ENCODE results near the gene EPYC. TPM values are rescaled to one million over a fixed set of nuclear protein-coding genes. Genes with fewer than 3 reads are reported as not detected.

EPYC gene, protein sequence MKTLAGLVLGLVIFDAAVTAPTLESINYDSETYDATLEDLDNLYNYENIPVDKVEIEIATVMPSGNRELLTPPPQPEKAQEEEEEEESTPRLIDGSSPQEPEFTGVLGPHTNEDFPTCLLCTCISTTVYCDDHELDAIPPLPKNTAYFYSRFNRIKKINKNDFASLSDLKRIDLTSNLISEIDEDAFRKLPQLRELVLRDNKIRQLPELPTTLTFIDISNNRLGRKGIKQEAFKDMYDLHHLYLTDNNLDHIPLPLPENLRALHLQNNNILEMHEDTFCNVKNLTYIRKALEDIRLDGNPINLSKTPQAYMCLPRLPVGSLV
- polyA plus RNA-seq: not detected

DNA sequence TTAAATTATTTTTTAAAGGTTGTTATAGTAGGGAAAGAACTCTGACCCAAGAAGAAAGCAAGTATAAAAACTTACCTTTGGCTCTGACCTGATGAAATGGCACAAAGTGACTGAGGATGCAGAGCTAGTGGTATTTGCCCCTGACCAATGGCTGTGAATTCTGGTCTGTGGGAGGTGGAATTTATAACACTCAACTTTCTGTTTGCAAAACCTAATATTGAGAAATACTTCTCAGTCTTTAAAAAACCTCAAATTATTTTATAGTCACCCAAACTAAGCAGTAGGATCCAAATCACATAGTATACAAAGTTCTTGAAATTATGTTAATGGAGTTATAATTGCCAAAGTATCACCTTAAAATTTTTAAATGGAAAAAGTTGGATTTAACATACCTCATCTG is at the start of gene EPYC:
EPYC (minus strand) TSS at position 101 of the 400 bp plus-strand sequence. CDS start 2,407 bp downstream, outside the sequence.
- no peaks in the 10 kb centered on the region for H3K36me3 Mint-ChIP-seq
- H3K4me1 Mint-ChIP-seq: peaks cover 0 to 3% (median 2%) of the 10 kb centered on the region in 3 donors

DNA sequence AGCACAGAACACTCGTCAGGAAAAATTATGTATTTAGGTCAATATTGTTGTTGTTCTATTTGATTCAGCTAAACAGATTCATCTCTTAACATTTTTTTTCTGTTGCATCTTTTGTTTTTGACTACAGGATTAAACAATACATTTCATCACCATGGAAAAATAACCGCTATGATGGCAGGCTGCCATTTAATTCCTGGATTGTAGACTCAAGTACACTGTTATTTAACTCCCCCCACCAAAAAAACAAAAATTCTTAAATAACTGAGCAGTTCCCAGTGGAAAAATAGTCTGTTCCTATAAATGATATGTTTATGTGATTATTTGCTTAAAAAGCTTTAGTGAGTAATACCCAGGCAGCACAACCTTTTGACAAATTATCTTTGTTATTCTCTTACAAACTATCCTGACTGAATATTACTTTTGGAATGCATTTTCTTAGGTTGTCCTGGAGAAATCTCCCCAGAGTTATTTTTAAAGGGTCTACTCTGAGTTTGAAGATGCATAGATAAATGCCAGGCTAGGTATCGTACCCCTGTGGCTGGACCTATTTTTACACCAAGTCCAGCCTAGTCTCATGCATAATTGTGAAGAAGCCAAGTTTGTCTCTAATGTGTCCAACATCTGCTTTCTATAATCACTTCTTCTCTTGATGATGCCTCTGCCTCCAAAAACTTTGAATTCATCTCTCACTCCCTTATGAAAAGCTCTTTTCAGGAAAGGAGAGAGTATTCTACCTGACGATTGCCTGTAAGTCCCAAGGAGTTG is 49.4 kb upstream of the EPYC start:
- Mint-ChIP-seq H3K27ac (no peak overlapping the region), H3K36me3 (no peaks in the 10 kb centered on the region), H3K4me3 (no peak overlapping the region), H3K4me1 (no peaks in the 10 kb centered on the region), H3K9me3 (peaks cover 0 to 2% (median 0%) of the 10 kb centered on the region in 3 donors), H3K27me3 (no peaks in the 10 kb centered on the region)

More for the DNA sequence above, at the start of gene EPYC:
- Mint-ChIP-seq H3K4me3 (no peak within 1 kb of the TSS), H3K27me3 (no peaks in the 10 kb centered on the region), H3K9me3 (no peaks in the 10 kb centered on the region), H3K27ac (peak within 1 kb of the TSS in 1 of 3 donors; percentile 28)

DNA sequence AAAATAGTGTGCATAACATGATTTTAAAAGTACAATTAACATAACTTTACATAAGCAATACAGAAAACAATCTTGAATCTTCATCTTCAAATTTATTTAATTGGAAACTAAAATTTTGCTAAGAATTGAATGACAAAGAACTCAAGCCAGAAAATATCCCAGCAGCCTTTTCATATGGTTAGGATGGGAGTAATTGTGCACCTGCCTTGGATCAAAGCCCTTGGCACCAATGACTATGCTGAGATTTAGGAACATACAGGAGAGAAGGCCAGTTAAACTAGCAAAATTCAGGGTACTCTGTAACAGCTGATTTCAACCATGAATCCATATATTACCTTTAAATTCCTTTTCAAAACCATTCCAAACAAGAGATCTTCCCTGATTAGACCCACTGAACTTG is 47.3 kb upstream of the EPYC start:
- Mint-ChIP-seq H3K4me1 (no peaks in the 10 kb centered on the region), H3K36me3 (no peaks in the 10 kb centered on the region), H3K27me3 (no peaks in the 10 kb centered on the region), H3K9me3 (no peaks in the 10 kb centered on the region), H3K4me3 (no peak overlapping the region), H3K27ac (no peak overlapping the region)

DNA sequence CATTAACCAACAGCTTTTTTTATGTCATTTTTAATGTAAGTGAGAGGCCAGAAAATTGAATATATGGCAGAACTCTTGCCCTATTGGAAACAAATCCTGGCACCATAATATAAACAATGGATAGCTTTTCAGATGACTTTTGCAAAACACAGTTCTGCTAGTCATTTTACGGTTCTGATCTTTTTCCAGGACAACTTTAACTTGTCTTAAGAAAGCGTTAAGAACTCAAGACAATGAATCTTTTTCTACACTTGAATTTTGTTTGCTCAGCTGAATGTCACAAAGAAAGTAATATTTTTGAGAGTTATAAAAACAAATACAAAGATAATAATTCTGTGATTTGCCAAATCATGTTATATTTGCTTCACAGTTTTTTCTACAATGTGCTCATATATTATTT is 39.8 kb upstream of the EPYC start:
- no peak overlapping the region for H3K27ac Mint-ChIP-seq
- H3K27me3 Mint-ChIP-seq: peaks cover 2% of the 10 kb centered on the region
- no peaks in the 10 kb centered on the region for H3K4me1 Mint-ChIP-seq
- H3K4me3 Mint-ChIP-seq: no peak overlapping the region
- H3K9me3 Mint-ChIP-seq: no peaks in the 10 kb centered on the region
- no peaks in the 10 kb centered on the region for H3K36me3 Mint-ChIP-seq

DNA sequence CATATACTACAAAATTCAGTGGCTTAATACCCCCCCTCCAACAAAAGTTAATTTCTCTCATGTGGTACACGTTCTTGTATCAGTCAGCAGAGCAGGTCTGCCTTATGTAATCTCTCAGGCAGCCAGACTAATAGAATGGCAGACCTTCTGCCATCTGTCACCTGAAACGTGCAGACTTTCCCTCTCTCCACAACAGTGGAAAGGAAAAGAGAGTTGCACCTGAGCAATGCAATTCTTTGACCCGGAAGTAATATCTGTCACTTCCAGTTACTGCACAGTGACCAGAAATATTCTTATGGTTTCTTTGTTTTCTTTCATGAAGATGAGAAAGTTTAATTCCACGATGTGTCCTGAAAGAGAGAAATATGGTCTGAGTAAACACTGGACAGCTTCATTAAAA is 38.6 kb upstream of the EPYC start:
- no peaks in the 10 kb centered on the region for H3K9me3 Mint-ChIP-seq
- H3K36me3 Mint-ChIP-seq: no peaks in the 10 kb centered on the region
- H3K4me1 Mint-ChIP-seq: no peaks in the 10 kb centered on the region

DNA sequence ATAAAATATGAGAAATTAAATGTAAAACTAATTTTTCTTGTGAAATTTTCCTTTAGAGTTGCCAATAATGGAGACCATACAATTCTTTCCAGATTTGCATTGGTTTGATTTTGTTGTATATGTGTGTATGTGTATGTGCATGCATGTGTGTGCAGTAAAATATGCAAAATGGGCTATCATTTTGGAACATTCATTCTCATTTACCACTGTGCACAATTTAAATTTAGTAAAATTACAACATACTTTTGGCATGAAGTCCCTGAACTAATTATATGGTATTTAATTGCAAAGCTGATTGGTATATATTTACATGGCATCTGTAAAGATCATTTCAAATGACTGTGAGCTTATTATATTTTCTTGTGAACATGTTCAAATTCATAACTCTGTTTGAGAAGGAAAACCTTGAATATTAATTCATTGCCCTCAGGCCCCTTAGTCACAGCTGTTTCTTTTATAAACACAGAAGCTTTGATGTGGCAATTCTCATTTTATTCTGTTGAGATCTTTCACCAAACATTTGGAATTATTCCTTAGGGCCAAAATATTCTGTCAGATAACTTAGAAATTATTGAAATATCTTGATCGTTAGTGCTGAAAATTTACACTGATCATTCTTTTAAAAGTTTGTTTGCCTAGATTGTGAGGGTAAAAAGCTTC is 35.5 kb upstream of the EPYC start:
- H3K4me3 Mint-ChIP-seq: no peak overlapping the region
- no peaks in the 10 kb centered on the region for H3K36me3 Mint-ChIP-seq
- H3K27me3 Mint-ChIP-seq: peaks cover 2% of the 10 kb centered on the region
- H3K9me3 Mint-ChIP-seq: no peaks in the 10 kb centered on the region
- no peak overlapping the region for H3K27ac Mint-ChIP-seq
- no peaks in the 10 kb centered on the region for H3K4me1 Mint-ChIP-seq

More for the DNA sequence above, 38.6 kb upstream of the EPYC start:
- peaks cover 2% of the 10 kb centered on the region for H3K27me3 Mint-ChIP-seq
- no peak overlapping the region for H3K27ac Mint-ChIP-seq
- no peak overlapping the region for H3K4me3 Mint-ChIP-seq

DNA sequence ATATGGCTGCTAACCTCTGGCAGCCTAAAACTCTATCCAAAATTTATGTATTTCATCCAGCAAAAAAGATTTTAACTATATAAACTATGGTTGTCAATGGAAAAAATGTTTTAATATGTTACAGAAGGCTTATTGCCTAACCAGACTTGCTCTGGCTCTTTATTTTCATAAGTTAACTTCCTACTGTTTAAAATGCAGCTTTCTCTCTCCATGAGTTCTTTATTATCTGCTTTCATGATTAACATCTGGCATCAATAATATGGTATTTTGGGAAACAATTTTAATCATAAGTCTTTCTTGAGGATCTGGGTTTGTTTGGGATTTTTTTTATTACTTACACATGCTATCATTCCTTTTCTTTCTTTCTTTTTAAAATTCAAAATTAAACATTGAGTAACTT is 32.5 kb upstream of the EPYC start:
- Mint-ChIP-seq H3K36me3 (no peaks in the 10 kb centered on the region), H3K27me3 (peaks cover 4% of the 10 kb centered on the region), H3K4me3 (no peak overlapping the region), H3K4me1 (no peaks in the 10 kb centered on the region), H3K9me3 (no peaks in the 10 kb centered on the region), H3K27ac (no peak overlapping the region)

DNA sequence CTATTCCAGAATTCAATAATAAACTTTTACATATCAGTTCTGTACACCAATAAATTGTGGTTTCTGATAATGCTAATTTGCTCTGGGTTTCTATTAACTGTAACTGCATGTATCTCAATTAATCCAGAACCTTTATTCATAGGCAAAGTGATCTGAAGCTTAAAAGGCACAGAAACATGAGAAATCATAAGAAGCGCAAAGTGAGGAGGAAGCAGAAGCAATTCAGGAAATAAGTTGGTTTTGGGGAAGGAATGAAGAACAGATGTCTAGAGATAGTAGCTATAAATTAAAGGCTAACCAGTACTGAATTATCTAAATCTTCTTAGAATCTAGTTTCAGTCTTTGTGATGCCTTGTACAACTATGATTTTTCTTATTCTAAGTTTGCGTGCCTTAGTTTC is 28.5 kb upstream of the EPYC start:
- Mint-ChIP-seq H3K4me1 (no peaks in the 10 kb centered on the region), H3K27me3 (peaks cover 2% of the 10 kb centered on the region), H3K27ac (no peak overlapping the region), H3K9me3 (no peaks in the 10 kb centered on the region), H3K4me3 (no peak overlapping the region), H3K36me3 (no peaks in the 10 kb centered on the region)

DNA sequence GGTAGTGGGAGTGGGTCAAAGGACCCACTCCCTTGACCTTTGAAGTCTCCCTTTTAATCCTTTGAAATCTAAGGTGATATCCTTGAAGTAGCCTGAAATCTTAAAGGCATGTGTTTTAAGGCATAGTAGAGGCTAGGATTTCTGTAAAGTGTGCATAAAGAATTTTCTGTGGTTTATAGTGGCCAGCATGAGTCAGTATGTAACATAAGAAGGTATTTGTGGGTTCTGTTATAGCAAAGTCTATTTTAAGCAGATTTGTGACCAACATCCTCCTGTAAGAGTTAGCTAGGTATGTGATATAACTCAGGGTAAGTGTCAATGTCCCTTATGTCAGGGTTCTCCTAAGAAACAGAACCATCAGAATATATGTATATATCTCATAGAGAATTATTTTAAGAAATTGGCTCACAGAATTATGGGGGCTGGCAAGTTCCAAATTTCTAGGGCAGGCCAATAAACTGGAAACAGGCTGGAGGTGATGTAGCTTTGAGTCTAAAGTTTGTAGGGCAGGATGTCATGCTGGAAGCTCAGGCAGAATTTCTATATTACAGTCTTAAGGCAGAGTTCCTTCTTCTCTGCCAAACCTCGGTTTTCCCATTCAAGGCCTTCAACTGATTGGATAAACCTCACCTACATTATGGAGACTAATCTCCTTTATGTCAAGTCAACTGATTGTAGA is 18.7 kb upstream of the EPYC start:
- Mint-ChIP-seq H3K36me3 (peaks cover 1% of the 10 kb centered on the region), H3K9me3 (no peaks in the 10 kb centered on the region), H3K27ac (no peak overlapping the region), H3K4me3 (no peak overlapping the region), H3K4me1 (no peaks in the 10 kb centered on the region), H3K27me3 (no peaks in the 10 kb centered on the region)

DNA sequence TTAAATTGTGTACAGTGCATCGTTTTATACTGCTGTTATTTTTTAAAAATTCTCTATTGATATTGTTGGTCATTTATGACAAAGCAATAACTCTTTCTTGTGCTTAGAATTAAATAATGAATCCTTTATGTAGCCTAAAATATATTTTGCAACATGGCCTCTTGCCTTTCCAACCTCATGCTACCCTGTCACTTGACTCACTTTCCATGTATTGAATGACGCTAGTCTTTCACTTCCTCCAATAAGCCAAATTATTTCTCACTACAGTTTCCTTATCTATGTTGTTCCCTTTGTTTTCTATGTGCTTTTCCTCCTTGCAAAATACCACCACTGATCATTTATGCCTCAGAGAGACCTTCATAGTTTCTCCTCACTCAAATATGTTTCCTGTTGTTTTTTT is 16.3 kb upstream of the EPYC start:
- Mint-ChIP-seq H3K27me3 (no peaks in the 10 kb centered on the region), H3K4me1 (no peaks in the 10 kb centered on the region), H3K36me3 (peaks cover 1% of the 10 kb centered on the region), H3K27ac (no peak overlapping the region), H3K4me3 (no peak overlapping the region), H3K9me3 (no peaks in the 10 kb centered on the region)

DNA sequence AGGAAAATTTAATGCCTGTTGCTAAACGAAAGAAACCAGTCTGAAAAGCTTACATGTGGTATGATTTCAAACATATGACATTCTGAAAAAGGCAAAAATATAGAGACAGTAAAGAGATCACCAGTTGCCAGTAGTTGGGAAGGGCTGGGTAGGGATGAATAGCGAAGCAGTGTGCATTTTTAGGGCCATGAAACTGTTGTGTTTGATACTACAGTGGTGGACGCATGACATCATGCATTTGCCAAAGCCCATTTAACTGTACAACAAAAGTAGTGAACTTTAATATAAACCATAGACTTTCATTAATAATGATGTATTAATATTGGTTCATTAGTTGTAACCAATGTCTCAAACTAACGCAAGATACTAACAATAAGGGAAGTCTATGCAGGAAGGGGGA is 14.7 kb upstream of the EPYC start:
- H3K27ac Mint-ChIP-seq: no peak overlapping the region

DNA sequence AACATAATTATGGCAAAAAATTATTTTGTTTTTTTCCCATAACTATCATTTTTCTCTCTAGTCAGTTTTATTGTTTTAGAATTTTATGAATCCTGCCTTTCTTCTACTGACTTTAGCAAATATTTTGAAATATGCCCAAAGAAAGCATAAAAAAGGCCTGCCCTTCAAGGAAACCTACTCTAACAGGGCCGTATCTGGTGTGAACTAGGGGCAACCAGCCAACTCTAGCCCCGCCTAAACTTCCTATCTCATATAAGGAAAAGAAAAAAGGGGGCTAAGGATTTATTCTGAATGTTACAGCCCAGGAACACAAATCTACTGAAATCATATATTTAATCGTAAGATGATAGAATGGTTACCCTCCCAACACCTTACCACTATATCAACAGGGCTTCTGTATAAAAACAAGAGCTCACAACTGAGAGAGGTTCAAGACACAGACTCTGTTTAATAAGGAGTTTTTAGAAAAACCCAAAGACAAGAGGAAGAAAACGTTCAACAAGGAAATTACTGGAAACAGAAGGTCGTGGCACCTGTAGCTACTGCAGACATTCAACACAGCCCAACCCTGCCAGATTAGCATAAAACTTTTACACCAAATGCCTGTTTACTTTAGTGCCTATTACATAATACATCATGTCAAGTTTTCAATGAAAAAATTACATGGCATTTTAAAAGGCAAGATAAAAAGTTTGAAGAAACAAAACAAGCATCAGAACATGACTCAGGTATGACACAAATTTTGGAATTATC is 12.9 kb upstream of the EPYC start:
- Mint-ChIP-seq H3K9me3 (peaks cover 0 to 3% (median 0%) of the 10 kb centered on the region in 3 donors), H3K4me1 (no peaks in the 10 kb centered on the region), H3K27me3 (no peaks in the 10 kb centered on the region), H3K27ac (peak overlapping the region in 1 of 3 donors; percentile 14), H3K4me3 (no peak overlapping the region), H3K36me3 (no peaks in the 10 kb centered on the region)

More for the DNA sequence above, 14.7 kb upstream of the EPYC start:
- peaks cover 1% of the 10 kb centered on the region for H3K36me3 Mint-ChIP-seq
- H3K4me3 Mint-ChIP-seq: no peak overlapping the region
- peaks cover 0 to 3% (median 0%) of the 10 kb centered on the region in 3 donors for H3K9me3 Mint-ChIP-seq
- no peaks in the 10 kb centered on the region for H3K27me3 Mint-ChIP-seq
- H3K4me1 Mint-ChIP-seq: no peaks in the 10 kb centered on the region

DNA sequence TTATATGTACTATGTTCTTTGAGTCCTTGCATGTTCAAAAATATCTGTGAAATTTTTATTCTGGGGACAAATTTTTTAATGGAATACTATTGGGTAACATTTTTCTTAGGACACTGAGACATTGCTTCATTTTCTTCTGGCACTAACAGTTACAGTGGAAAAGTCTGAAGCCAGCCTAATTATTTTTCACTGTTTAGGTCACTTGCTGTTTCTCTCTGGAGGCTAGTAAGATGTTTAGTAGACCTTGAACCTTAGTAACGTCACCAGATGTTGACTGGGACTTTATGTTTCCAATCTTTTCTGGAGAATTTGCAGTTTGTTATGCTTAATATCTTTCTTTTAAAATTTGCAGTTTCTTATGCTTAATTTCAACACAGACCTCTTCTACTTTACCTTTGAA is 12.3 kb upstream of the EPYC start:
- Mint-ChIP-seq H3K27ac (no peak overlapping the region), H3K36me3 (no peaks in the 10 kb centered on the region), H3K4me1 (no peaks in the 10 kb centered on the region), H3K4me3 (no peak overlapping the region), H3K9me3 (peaks cover 0 to 3% (median 0%) of the 10 kb centered on the region in 3 donors), H3K27me3 (no peaks in the 10 kb centered on the region)

DNA sequence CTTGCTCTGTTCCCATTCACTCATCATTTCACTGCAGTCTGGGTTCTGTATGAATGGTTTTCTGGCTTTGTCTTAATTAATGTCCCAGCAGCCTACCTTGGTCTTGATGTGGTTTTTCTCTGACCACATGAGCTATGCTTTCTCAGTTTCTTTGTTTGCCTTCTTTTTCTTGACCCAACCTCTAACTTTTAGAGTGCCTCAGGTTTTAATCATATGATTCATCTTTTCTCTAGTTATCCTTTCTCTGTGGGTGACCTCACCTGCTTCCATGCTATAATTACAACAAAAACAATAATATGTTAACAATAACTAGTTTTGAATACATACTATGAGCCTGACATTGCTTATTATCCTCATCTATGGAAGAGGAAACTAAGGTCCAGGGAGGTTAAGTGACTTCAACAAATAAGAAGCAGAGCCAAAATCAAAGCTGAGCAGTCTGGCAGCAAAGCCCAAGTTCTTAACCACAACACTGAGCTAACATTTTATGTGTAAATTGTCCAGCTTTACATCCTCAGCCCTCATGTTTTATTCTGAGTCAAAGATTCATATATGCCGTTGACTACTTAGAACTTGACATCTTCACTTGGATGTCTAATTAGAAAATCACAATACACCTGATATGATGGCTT is 4.7 kb upstream of the EPYC start:
- Mint-ChIP-seq H3K36me3 (no peaks in the 10 kb centered on the region), H3K4me1 (peaks cover 0 to 3% (median 2%) of the 10 kb centered on the region in 3 donors), H3K27me3 (peaks cover 2% of the 10 kb centered on the region), H3K9me3 (no peaks in the 10 kb centered on the region), H3K27ac (no peak overlapping the region), H3K4me3 (no peak overlapping the region)

Data from IgD-negative memory B cell (primary cell).